A673 (cell line): ENCODE measurements around the gene LRRC4C.

Experiments used
- CTCF ChIP-seq: fragments of 300-800, 200-600 bp; sonication (generic); conservative IDR thresholded peaks from 2 replicates; pipeline ENCODE4 v1.5.1; 2017; ENCODE audit warnings: low read depth, mild to moderate bottlenecking, antibody characterized with exemption, low read length, moderate library complexity, mixed read lengths
- EZH2 ChIP-seq: fragments of 200-600 bp; sonication (generic); IDR thresholded peaks from 2 replicates; pipeline ENCODE4 v1.6.1; 2017; ENCODE audit warnings: borderline replicate concordance, low read depth, mild to moderate bottlenecking, mixed read lengths, antibody characterized with exemption, low read length; ENCODE audit not compliant: poor library complexity, severe bottlenecking

DNA sequence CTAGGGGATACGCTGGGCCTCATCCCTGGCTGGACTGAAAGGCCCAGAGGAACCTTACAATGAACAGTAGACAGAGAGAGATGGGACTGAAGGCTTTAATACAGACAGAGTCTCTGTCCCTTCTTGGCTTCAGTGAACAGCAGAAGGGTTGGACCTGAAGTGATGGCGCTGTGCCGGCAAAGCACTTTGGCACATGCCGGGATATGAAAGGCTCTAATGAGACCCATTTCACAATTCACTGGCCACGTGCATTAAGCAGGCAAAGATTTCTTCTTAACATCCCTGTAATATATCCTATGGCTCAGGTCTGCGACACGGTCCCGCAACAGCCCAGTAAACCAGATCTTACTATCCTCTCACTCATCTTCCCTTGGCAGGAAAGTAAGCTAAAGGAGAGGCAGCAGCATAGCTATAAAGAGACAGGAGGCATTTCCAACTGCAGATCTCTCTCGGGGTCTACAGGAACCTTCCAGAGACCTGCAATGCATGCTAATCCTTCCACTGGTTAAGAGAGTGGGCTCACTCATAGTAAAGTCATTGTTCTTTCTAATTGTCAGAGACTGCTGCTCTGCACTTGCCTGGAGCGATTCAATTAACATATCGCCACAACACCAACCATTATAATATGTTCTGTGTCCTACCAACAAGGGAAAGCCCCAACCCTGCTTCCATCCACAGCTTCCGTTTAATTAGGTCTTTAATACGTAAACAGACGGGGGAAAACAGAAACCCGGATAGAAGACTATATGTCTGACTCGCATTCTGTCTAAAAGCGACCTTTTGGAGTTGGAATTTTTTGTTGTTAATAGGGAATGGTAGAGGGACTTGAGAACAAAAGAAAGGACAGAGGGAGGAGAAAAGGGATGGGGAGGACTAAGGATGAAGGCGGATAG is 1179.0 kb downstream of the LRRC4C start:
- TF ChIP-seq CTCF (no peak), EZH2 (no peak)
